WTC11 (cell line): ENCODE results near the gene RASGEF1C. TPM values are rescaled to one million over a fixed set of nuclear protein-coding genes. Genes with fewer than 3 reads are reported as not detected.
A peak's percentile ranks its signal among the peaks of the same experiment; 100 is the strongest.

Source experiments
- ATAC-seq: fragments of 200-7000 bp; cut with Tn5 transposase; 2 replicates; pipeline ENCODE4 v1.10.0; 2021; ENCODE audit warnings: mild to moderate bottlenecking, moderate library complexity
- CTCF ChIA-PET: fragments of 300-600 bp; sonication (Branson Sonifier 250); formaldehyde crosslinking; loops from one replicate; lab custom pipeline; 2021; ENCODE audit warnings: antibody characterized with exemption; lab: Charles Lee
- POLR2A ChIA-PET: fragments of 350-600 bp; sonication (Branson Sonifier 250); formaldehyde crosslinking; loops from one replicate; lab custom pipeline; 2021; ENCODE audit warnings: antibody characterized with exemption; lab: Charles Lee
- DNase-seq: peaks from one replicate; pipeline ENCODE4 v3.0.0; 2021; ENCODE audit warnings: low spot score
- H3K27ac Mint-ChIP-seq: 2 replicates; pipeline ENCODE4 v1.8.0; 2021; ENCODE audit warnings: mixed read lengths
- H3K27me3 Mint-ChIP-seq: 2 replicates; pipeline ENCODE4 v1.8.0; 2021; ENCODE audit warnings: low read depth, mild to moderate bottlenecking, moderate library complexity, mixed read lengths
- H3K36me3 Mint-ChIP-seq: 2 replicates; pipeline ENCODE4 v1.8.0; 2021; ENCODE audit warnings: mixed read lengths
- H3K4me1 Mint-ChIP-seq: 2 replicates; pipeline ENCODE4 v1.8.0; 2022; ENCODE audit warnings: mixed read lengths
- H3K4me3 Mint-ChIP-seq: 2 replicates; pipeline ENCODE4 v1.8.0; 2021; ENCODE audit warnings: mild to moderate bottlenecking, moderate library complexity, mixed read lengths
- H3K9me3 Mint-ChIP-seq: 2 replicates; pipeline ENCODE4 v1.8.0; 2021; ENCODE audit warnings: mixed read lengths
- AR ChIP-seq: fragments of 250-450 bp; sonication (Bioruptor Pico); IDR thresholded peaks from 2 replicates; pipeline ENCODE4 v1.9.0; 2021; ENCODE audit warnings: mild to moderate bottlenecking
- ARID4B ChIP-seq: sonication (generic); formaldehyde crosslinking; IDR thresholded peaks from 2 replicates; pipeline ENCODE4 v1.8.0; 2023; ENCODE audit warnings: missing genetic modification reagents, mild to moderate bottlenecking, borderline replicate concordance
- ERG ChIP-seq: fragments of 250-450 bp; sonication (Bioruptor Pico); IDR thresholded peaks from 2 replicates; pipeline ENCODE4 v1.8.0; 2021; ENCODE audit warnings: mild to moderate bottlenecking
- HMGXB4 ChIP-seq: sonication (generic); formaldehyde crosslinking; IDR thresholded peaks from 2 replicates; pipeline ENCODE4 v1.8.1; 2023; ENCODE audit warnings: mild to moderate bottlenecking, moderate library complexity, missing genetic modification reagents
- MLX ChIP-seq: sonication (generic); formaldehyde crosslinking; IDR thresholded peaks from 2 replicates; pipeline ENCODE4 v1.8.1; 2023; ENCODE audit warnings: mild to moderate bottlenecking, missing genetic modification reagents, moderate library complexity
- MYBL2 ChIP-seq: sonication (generic); formaldehyde crosslinking; IDR thresholded peaks from 2 replicates; pipeline ENCODE4 v1.8.1; 2023; ENCODE audit warnings: mild to moderate bottlenecking, moderate library complexity, missing genetic modification reagents
- NR1H2 ChIP-seq: sonication (generic); formaldehyde crosslinking; IDR thresholded peaks from 2 replicates; pipeline ENCODE4 v1.9.0; 2021; ENCODE audit warnings: mild to moderate bottlenecking, moderate library complexity, missing genetic modification reagents
- PRRX2 ChIP-seq: fragments of 250-450 bp; sonication (Bioruptor Pico); IDR thresholded peaks from 2 replicates; pipeline ENCODE4 v1.8.0; 2021; ENCODE audit warnings: mild to moderate bottlenecking
- RORB ChIP-seq: fragments of 250-450 bp; sonication (Bioruptor Pico); IDR thresholded peaks from 2 replicates; pipeline ENCODE4 v1.9.0; 2021; ENCODE audit warnings: mild to moderate bottlenecking
- TCF7 ChIP-seq: sonication (generic); formaldehyde crosslinking; IDR thresholded peaks from 2 replicates; pipeline ENCODE4 v1.8.0; 2022; ENCODE audit warnings: mild to moderate bottlenecking, low read depth, missing genetic modification reagents, moderate library complexity
- ZBTB43 ChIP-seq: sonication (generic); formaldehyde crosslinking; IDR thresholded peaks from 2 replicates; pipeline ENCODE4 v1.8.1; 2023; ENCODE audit warnings: mild to moderate bottlenecking, missing genetic modification reagents
- ZMAT4 ChIP-seq: fragments of 250-450 bp; sonication (Bioruptor Pico); IDR thresholded peaks from 2 replicates; pipeline ENCODE4 v1.9.0; 2021; ENCODE audit warnings: mild to moderate bottlenecking
- ZNF232 ChIP-seq: sonication (generic); formaldehyde crosslinking; IDR thresholded peaks from 2 replicates; pipeline ENCODE4 v1.8.0; 2022; ENCODE audit warnings: mild to moderate bottlenecking, missing genetic modification reagents
- ZNF281 ChIP-seq: sonication (generic); formaldehyde crosslinking; IDR thresholded peaks from 2 replicates; pipeline ENCODE4 v1.8.0; 2023; ENCODE audit warnings: mild to moderate bottlenecking, missing genetic modification reagents
- total RNA-seq: library from RNA; stranded (reverse); gene quantifications from 3 replicates; pipeline ENCODE4 v1.2.3, GENCODE V29; 2021

Gene RASGEF1C
- total RNA-seq, 1 experiment from 2014 or later: 0.96 TPM

GRCh38 chr5:180208038-180208434 is 975 bp downstream of the RASGEF1C start (continued):
- no peak for TF ChIP-seq ARID4B (CRISPR knock-in tag)
- no peak for TF ChIP-seq ZBTB43
- TF ChIP-seq TCF7 (CRISPR knock-in tag): no peak
- no peak for TF ChIP-seq HMGXB4
- TF ChIP-seq ZNF281 (CRISPR knock-in tag): no peak
- TF ChIP-seq AR: no peak
- no peak for TF ChIP-seq ZNF232 (CRISPR knock-in tag)
- no peak for TF ChIP-seq MLX (CRISPR knock-in tag)

GRCh38 chr5:180207593-180207992 is 1.4 kb downstream of the RASGEF1C start:
- peak; percentile 21 for ATAC-seq
- Mint-ChIP-seq H3K9me3 (no peaks in the 10 kb centered on the region), H3K27ac (no peak overlapping the region), H3K36me3 (no peaks in the 10 kb centered on the region), H3K4me3 (peak overlapping the region; percentile 72), H3K27me3 (peaks cover 35% of the 10 kb centered on the region), H3K4me1 (peaks cover 10% of the 10 kb centered on the region)
- DNase-seq: peak; percentile 55
- ChIA-PET CTCF (interaction anchor here (1.1 to 2.9 kb wide), 10 partner anchors 13 to 412 kb away, joined by 4 to 15 read pairs (median 6); no protein-coding TSS in a partner anchor), POLR2A (no interaction called here)
- TF ChIP-seq ERG (CRISPR knock-in tag) (no peak), NR1H2 (CRISPR knock-in tag) (no peak), ZMAT4 (CRISPR knock-in tag) (no peak), PRRX2 (CRISPR knock-in tag) (no peak), AR (no peak), MYBL2 (CRISPR knock-in tag) (no peak), RORB (CRISPR knock-in tag) (no peak)
